Stimulated activated CD8-positive, alpha-beta memory T cell treated with anti-CD3 and anti-CD28 coated beads, Interleukin-4, amount 100 ng/mL, for 1 hour (primary cell): ENCODE data around the gene GFAP.

Experiments
- DNase-seq, 2 donors: peaks; one replicate each; pipeline ENCODE4 v3.0.0-alpha.2; 2020; ENCODE audit warnings: low read depth in 2 of 2, low spot score in 1 of 2

GFAP gene

GRCh38 chr17:44932096-44932786 lies 16.9 kb upstream of the GFAP start:
- no peak for DNase-seq

DNA sequence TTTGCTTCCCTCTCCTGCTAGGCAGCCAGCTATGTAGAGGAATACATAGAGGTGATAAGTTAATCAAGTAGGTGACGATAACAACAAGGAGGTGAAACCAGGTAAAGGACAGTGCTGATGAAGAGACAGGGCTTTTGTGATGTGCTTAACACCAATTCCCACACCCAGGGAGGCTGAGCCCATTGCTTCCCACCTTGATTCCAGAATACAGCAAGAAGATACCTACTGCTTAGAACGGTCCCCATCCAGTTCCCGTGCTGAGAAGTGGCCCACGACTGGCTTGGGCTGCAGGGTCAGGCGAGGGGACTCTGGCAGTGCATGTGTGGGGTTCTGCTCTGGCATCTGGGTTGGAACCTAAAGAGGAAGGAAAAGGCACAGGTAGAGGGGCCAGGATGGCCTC lies 16.1 kb upstream of the GFAP start:
- DNase-seq = no peak

DNA sequence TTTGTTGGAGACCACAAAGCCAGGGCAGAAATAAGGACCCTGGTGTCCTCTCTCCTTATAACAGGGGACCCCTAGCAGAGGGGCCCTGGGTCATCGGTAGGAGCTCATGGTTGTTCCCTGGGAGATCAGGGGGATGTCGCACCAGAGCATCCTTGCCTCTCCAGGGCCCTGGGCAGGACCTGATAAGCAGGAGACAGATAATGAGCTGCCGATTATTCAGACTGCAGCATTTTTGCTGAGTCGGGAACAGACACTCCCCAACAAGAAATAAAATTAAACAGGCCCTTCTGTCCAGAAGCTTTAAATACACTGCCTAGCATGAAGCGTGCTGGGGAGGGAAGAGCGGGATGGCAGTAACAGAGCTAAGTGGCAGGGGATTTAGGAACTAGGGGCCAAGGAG lies 15.4 kb upstream of the GFAP start:
- no peak for DNase-seq

DNA sequence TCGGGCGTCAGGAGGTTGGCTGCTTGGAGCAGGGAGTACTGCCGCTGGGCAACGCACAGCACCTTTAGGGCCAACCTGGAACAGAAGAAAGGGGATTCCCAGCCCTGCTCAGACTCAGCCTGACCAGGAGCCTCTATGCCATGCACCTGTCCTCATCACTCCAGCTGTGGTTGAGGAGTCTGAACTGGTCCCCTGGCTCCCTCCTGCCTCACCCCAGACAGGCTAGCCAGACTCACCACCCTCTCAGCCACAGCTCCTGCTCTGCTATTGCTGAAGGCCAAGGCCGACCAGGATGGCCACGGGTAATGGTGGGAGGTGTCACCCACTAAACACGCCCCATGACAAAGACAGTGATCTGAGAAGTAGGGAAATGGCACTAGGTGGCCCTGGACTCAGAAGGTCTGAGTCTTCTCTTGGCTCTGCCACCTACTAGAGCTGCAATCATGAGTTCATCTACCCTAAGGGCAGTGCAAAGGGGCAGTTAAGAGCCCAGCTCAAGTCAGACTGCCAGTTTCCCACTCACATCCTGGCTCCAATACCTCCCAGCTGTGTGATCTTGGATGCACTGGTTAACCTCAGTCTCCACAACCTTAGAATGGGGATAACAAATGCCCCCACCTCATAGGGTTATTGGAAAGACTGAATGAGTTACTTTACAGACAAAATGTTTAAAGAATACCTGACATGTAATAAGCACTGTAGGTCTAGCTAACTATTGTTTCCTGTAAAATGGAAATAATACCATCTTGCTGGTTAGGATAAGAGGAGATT lies 13.8 kb upstream of the GFAP start:
- DNase-seq = no peak

- DNase-seq = no peak
These were observed 12.8 kb upstream of the GFAP start for GRCh38 chr17:44928136-44928535.

DNA sequence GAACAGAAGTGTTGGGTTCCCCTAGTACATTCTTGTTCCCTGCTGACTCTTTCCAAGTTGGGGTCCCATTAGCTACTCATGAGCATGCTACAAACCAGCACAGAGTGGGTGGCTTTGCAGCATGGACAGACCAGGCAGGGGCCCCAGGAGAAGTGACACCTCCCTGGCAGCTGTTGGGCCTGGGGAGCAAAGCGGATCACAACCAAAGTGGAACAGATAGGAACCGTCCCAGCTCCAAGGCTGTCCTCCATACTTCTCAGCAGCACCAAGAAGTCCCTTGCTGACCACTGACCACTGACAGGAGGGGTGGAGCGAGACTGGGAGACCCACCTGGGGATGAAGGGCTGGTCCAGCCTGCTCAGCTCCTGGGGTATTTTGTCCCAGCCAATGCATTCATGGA lies 12.4 kb upstream of the GFAP start:
- DNase-seq = no peak

DNA sequence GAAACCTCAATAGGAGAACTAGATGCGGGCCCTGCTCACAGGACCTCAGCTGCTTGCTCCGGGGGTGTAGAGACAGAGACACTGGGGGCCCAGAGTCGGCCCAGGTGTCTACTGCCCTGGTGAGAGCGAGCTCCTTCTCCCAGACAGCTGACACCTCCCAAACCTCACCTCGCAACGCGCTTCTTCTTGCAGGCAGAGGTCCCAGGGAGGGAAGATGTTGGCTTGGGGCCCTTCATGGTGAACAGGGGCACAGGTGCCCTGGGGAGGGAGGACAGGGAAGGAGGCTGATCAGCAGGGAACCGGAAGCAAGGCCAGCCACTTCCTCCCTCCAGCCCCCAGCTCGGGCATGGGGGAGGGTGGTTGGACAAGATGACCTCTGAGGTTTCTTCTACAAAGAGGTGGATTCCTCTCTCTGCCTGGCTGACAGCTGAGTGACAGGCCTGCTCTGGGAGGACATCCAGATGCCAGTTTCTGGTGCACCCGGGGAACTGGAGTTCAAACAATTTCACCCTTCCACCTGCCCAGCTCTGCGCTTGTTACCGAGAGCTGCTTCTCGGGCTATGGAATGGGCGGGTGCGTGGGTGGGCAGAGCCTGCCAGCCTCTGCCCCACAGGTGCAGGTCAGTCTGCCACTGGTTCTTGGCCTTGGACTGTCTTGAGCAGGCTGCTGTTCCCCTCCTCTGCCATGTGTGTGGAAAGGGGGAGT lies 11.7 kb upstream of the GFAP start:
- no peak for DNase-seq

DNA sequence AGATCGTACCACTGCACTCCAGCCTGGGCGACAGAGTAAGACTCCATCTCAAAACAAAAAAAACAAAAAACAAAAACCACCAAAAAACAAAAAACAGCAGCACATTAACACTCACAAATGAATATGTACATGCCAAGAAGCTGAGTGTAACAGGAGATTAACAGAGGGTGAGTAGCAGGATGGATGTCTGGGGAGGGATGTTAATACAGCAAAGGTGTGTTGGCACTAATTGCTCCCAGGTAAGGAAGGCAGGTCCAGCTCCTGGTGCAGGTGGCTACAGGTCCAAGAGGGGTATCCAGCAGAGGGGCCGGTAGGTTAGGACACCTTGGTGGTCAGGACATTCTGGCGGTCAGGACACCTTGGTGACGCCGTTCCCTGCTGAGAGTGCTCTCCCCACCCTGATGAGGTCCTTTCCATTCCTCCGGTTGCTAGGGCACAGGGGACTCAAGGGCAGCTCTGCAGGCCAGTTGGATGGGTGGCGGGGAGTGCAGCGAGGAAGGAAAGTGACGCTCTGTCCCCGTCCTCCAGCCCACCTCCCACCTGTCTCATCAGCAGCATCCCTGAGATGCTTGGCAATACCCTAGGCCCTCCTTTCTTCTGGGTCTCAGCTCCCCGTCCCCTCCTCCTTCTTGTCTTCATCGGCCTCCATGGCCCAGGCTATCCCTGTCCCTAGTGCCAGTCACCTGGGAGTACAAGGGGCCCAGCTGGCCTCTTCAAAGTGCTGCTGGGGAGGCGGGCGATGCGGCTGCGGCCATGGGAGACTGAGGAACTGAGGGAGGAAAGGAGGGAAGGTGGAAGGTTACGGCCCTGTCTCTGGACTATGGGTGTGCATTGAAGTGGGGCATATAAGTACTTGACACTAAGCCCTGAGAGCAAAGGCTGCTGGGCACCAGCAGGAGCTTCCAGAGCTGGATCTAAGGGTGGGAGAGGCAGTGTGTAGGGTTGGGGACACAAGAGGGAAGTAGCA lies 10.7 kb upstream of the GFAP start:
- no peak for DNase-seq

DNA sequence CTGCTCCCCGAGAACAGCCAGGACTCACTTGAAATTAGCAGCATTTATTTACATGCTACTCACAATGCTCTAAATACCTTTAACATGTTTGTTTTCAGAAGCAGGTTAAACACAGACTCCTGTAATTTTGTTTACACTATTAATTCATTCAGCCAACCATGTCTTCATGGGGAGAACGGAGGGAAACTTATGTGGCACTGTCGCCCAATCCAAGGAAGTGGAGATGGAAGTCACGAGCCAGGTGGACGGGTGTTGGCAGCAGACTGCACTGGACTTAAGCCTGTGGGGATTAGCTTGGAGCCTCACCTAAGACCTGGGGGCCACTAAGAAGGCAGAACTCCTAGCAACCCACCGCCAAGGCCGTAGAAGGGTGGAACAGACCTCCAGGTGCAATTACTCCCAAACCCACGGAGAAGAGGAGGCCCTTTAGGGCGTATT lies 8.8 kb upstream of the GFAP start:
- DNase-seq = no peak

DNA sequence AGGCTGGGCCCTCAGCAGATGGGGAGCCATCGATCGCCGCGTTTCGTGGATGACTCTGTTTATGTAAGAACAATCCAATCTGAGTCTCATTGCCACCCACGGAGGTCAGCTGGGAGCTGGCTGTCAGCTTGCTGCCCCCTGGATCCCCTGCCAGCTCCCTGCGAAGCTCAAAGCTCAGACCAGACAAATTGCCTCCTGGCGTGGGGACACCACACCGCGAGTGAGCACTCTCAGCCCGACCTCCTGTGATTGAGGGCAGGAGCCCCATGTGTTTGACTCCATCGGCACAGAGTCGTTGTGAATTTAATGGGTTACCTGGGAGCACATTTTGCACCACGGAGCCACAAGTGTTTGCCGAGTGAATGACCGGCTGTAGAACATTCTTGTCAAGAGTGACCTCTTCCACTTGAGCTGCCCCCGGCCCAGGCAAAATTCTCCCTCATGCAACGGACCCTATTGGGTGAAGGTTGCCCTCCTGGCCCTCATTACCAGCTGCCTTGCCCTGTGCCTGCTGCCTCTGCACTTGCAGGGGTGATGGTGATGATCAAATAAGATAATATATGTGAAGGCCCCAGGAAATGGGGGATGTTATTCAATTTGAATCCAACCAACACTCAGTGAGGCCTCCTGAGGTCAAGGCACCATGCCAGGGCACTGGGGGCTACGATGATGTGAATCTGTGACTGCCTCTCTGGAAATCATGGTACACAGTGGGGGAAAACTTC lies 7.6 kb upstream of the GFAP start:
- DNase-seq = no peak

DNA sequence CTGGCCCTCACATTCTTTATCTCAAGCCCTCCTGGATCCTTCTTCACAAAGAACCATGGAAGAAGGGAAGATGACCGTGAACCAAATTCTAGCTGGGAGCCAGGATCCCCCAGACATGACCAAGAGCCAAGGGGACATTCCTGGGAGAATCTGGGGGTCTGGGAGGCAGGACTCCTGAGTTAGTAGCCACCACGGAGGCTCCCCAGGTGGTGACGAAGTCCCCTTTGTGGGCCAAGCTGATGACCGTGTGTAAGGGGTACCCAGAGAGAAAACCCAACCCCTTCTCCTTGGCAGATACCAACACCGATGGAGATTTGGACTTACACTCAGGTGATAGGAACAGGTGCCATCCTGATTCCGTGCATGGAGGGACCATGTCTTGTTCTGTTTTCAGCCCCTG lies 6.8 kb upstream of the GFAP start:
- no peak for DNase-seq

DNA sequence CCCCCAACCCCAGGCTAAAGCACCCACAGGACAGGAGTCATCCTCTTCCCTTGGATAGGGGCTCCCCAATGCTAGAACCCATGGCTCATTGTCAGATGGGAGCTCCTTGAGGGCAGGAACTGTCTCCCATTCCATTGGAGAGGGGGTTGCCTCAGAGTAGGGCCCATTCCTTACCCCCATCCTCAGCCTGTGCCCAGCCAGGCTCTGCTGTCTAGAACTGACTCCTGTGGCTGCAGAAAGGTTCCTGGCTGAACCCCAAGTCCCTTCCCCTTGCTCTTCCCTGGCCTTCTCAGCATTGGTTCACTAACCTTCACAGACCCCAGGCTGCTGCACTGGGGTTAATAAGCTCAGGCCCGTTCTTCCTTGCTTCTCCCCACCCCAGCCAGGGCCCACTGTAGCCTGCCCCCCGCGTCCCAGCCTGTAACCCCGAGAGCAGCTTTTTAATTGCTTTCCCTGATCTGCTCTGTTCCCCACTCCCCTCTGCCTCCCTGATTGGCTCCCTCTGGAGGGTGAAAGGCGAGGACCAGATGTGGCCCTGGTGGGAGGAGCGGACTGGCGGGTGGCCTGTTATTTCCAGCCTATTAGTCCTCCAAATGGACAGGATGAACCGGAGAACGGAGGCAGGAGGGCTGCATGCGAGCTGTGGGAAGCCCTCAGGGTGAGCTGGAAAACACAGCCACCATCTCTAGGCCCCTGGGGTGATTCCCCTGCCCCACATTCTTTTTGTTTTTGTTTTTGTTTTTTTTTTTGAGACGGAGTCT lies 6.0 kb upstream of the GFAP start:
- DNase-seq = no peak

DNA sequence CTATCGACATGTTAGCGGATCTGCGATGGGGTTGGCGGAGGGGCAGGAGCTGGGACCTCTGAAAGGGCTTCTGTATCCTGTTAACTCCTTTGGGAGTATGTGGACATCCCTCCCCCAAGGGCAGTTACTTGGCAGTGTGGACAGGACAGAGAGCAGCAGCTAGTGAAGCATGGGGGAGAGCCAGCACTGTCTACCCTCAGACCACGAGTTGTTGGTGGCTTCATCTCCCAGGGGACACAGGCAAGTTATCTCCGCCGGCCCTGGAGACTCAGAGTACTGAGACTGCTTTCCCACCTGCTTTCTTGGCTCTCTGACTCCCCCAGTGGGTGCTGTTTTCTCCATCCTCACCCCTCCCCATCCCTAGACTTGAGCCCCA lies 5.3 kb upstream of the GFAP start:
- no peak for DNase-seq

DNA sequence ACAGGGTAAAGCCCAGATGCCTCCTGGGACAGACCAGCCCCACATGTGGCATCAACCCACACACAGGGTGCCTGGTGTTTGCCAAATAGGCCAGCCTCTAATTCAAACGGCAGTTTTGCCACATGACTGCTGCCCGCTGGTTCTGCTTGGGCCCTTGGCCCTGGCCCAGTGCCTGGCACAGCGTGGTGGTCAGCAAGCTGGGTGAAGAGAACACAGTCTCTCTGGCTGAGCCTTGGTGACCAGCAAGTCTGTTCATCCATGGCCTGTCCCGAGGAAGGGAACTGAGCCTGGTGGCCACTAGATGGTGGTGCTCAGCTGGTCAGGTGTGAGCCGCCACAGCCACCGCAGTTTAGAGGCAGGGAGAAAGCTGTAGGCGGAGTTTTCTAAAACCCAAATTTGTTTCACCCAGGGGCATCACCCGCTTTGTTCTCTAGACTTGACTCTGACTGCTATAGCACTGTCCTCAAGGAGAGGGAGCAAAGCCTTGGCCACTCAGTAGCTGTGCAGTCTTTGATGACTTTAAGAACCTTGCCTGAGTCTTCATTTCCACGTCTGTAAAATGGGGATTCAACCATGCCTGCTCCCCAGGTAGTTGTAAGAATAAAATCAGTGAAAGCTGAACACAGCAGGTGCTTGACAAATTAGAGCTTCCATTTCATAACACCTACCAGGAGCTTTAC lies 4.7 kb upstream of the GFAP start:
- peak; percentile 18 to 28 for DNase-seq

DNA sequence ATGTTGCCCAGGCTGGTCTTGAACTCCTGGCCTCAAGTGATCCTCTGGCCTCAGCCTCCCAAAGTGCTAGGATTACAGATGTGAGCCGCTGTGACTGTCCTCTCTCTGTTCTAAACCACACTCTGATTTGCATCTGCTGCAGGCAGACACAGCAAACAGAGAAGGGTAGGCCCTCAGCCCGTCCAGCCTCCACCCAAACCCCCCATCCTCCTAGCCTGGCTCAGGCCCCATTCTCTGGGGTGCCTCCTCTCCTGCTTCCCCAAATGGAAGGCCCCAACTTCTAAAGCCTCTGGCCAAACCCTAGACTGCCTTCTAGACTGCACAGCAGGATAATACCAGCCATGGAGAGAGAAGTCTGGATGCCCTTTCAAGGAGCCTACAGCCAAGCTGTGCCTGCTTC lies 4.1 kb upstream of the GFAP start:
- no peak for DNase-seq

DNA sequence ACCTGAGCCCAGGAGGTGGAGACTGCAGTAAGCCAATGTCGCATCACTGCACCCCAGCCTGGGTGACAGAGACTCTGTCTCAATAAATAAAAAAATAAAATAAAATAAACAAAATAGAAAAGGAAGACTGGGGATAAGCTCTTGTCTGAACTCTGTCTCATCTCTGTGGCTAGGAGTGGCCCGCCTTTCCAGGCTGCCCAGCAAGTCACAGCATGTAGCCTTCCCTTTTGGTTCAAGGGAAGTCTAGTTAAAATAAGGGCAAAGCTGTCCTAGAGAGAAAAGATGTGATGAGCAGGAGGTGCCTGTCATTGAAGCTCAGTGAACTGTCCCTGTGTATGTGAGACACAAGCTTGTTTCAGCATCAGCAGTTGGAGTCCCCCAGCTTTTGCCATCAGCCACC lies 2.7 kb upstream of the GFAP start:
- no peak for DNase-seq

DNA sequence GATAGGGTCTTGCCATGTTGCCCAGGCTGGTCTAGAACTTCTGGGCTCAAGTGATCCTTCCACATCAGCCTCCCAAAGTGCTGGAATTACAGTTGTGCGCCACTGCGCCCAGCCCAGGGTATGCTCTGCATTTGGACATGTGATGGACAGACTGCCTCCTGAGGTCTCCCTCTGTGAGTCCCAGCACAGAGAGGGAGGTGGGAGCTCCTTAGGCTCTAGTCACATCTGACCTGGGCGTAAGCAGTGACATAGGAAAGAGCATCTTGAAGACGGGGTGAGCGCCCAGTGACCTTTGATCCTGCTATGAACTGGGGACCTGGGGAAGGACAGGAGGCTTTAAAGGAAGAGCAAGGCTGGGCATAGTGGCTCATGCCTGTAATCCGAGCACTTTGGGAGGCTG lies 2.2 kb upstream of the GFAP start:
- no peak for DNase-seq

DNA sequence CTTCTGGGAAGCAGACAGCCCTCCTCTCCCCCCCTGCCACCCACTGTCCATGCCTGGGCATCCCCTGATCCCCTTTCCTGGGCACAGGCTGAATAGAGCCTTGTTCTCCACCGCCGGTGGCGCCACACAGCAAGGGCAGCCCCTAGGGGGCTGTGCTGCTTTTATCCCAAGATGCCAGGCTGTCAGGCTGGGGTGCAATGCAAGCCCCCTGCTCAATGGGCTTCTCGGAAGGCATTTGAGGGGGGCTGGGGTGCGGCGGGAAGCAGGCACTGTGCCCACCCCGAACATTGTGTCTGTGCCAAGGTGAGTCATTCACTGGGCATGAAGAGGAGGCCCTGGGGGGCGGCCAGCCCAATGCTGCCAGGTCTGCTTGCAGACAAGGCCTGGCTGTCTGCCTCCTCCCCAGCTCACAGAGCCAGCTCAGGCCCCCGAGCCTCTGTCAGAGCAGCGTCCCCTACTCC lies 1.5 kb upstream of the GFAP start:
- no peak for DNase-seq
